WI38 (cell line): ENCODE measurements around the gene ROPN1B.
"Not testable (repeated sequence)": the region's sequence is repeated elsewhere in the genome, so short reads cannot be mapped to it uniquely, and the experiment has no call there.

ENCODE experiments used
- H3K4me3 ChIP-seq: 2 replicates; pipeline ENCODE4 v1.5.1; 2011; ENCODE audit warnings: low read depth, mild to moderate bottlenecking, control low read depth, low read length
- TF ChIP-seq, protein P1 (sequence below): IDR thresholded peaks from 2 replicates; pipeline ENCODE4 v1.5.1; 2012; ENCODE audit warnings: low read depth, mild to moderate bottlenecking, control low read depth, low read length

ROPN1B gene

GRCh38 chr3:125936210-125936815 is 32.7 kb upstream of the ROPN1B start:
- TF ChIP-seq, protein P1, sequence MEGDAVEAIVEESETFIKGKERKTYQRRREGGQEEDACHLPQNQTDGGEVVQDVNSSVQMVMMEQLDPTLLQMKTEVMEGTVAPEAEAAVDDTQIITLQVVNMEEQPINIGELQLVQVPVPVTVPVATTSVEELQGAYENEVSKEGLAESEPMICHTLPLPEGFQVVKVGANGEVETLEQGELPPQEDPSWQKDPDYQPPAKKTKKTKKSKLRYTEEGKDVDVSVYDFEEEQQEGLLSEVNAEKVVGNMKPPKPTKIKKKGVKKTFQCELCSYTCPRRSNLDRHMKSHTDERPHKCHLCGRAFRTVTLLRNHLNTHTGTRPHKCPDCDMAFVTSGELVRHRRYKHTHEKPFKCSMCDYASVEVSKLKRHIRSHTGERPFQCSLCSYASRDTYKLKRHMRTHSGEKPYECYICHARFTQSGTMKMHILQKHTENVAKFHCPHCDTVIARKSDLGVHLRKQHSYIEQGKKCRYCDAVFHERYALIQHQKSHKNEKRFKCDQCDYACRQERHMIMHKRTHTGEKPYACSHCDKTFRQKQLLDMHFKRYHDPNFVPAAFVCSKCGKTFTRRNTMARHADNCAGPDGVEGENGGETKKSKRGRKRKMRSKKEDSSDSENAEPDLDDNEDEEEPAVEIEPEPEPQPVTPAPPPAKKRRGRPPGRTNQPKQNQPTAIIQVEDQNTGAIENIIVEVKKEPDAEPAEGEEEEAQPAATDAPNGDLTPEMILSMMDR: peak; percentile 27; the same call in 1 of the 2 replicates
- not testable (repeated sequence) for H3K4me3 ChIP-seq

DNA sequence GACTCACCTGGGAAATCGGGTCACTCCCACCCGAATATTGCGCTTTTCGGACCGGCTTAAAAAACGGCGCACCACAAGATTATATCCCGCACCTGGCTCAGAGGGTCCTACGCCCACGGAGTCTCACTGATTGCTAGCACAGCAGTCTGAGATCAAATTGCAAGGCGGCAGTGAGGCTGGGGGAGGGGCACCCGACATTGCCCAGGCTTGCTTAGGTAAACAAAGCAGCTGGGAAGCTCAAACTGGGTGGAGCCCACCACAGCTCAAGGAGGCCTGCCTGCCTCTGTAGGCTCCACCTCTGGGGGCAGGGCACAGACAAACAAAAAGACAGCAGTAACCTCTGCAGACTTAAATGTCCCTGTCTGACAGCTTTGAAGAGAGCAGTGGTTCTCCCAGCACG is 32.1 kb upstream of the ROPN1B start:
- not testable (repeated sequence) for H3K4me3 ChIP-seq

DNA sequence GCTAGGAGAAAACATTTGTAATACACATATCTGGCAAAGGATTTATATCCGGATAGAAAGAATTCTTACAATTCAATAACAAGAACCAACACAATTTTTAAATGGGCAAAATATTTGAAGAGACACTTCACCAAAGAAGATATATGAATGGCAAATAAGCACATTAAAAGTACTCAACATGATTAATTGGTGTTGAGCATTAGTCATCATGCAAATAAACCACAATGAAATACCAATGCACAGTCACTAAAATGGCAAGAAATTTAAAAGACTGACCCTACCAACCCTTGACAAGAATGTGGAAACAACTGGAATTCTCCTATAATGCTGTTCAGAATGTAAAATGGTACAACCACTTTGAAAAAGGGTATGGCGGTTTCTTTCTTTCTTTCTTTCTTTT is 21.2 kb upstream of the ROPN1B start:
- not testable (repeated sequence) for H3K4me3 ChIP-seq

DNA sequence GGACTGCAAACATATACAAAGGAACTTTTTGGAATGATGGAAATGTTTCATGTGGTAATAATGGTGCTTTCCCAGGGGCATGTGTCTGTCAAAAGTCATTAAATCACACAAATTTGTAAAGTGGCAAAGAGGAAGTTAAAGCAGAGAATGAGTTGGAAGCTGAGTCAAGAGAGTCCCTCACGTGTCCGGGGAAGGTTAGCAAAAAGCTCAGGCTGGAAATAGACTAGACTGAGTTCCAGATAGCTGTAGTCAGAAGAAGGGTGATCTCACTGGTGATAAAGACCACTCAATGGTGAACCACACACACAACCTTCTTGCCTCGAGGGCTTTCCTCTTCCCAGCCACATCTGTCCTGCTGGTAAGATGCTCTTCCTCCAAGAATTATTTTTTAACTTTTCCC is 20.1 kb upstream of the ROPN1B start:
- H3K4me3 ChIP-seq: not testable (repeated sequence)

- not testable (repeated sequence) for H3K4me3 ChIP-seq
Observed at GRCh38 chr3:125951176-125951575, 17.8 kb upstream of the ROPN1B start.

DNA sequence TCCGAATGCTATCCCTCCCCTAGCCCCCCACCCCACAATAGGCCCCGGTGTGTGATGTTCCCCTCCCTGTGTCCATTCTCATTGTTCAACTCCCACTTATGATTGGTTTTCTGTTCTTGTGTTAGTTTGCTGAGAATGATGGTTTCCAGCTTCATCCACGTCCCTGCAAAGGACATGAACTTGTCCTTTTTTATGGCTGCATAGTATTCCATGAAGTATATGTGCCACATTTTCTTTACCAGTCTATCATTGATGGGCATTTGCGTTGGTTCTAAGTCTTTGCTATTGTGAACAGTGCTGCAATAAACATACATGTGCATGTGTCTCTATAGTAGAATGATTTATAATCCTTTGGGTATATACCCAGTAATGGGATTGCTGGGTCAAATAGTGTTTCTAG is 12.0 kb upstream of the ROPN1B start:
- not testable (repeated sequence) for H3K4me3 ChIP-seq

DNA sequence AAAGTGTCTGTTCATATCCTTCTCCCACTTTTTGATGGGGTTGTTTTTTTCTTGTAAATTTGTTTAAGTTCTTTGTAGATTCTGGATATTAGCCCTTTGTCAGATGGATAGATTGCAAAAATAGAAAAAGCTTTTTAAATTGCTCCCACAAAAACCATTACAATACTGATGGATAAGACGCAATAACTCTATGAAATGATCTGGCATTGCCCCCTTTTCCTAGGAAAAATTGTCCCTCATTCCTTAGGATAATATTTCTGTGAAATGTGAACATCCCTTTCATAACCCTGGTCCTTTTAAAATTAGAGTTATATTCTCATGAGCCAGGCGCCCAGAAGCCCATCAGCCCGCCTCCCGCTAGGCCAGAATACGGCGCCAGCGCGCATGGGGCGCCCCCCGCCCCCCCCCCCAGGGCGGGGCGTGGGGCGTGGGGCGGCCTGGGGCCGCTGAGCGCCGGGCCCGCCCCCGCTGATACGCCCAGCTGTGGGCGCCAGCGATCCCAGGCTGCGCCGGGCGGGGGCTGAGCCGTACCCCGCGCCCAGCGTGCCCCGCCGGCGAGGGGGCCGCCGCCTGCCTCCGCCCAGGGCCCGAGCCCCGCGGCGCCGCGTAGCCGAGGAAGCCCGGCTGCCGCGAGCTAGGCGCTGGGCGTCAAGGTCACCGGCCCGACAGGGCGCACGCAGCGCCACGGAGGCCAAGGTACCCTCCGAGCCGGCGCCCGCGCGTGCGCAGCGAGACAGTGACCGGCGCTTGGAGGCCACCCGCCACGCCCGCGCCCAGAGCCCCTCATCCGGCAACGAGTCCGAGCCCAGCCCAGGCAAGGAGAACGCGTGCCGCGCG is 11.1 kb upstream of the ROPN1B start:
- H3K4me3 ChIP-seq: no peak overlapping the region
- TF ChIP-seq, protein P1: no peak

DNA sequence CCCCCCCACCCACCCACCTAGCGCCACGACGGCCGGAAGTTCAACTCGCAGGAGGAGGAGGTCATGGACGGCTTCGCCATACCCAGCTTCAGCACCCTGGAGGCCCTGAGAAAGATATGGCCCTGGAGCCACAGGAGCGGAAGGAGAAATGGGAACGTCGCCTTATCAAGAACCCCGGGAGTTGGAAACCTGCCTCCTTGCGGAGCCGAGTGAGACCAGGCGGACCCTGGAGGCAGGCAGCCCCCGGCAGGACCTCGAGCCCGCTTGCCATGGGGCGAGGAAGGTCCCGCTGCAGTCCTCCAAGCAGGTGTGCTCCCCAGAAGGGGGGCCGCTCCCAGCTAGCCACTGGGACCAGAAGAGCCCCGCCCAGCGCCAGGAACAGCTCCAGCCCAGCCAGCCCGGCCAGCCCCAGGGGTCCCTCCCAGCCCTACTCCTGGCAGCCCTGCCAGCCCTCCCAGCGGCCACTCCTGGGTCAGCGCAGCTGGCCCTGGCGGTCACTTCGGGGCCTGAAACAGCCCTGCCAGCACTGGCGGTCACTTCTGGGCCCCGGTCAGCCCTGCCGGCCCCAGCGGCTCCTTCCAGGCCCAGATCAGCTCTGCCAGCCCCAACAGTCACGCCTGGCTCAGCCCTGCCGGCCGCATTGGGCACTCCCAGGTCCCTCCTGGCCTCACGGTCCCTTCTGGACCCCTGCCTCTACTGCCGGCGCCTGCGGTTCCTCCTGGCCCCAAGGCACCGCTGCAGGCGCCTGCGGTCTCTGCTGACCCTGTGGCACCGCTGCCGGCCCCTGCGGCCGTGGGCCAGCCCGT is 10.3 kb upstream of the ROPN1B start:
- TF ChIP-seq, protein P1: no peak
- no peak overlapping the region for H3K4me3 ChIP-seq

- TF ChIP-seq, protein P1: no peak
- no peak overlapping the region for H3K4me3 ChIP-seq
Observed at GRCh38 chr3:125959317-125960065, 9.5 kb upstream of the ROPN1B start.
